ENCODE results near the gene SPATA31E1. TPM values are rescaled to one million over a fixed set of nuclear protein-coding genes. Genes with fewer than 3 reads are reported as not detected.
"Not testable (repeated sequence)": the region's sequence is repeated elsewhere in the genome, so short reads cannot be mapped to it uniquely, and the experiment has no call there.

Gene SPATA31E1
- total and polyA plus RNA-seq, 7 experiments from 2014 or later: not detected

DNA sequence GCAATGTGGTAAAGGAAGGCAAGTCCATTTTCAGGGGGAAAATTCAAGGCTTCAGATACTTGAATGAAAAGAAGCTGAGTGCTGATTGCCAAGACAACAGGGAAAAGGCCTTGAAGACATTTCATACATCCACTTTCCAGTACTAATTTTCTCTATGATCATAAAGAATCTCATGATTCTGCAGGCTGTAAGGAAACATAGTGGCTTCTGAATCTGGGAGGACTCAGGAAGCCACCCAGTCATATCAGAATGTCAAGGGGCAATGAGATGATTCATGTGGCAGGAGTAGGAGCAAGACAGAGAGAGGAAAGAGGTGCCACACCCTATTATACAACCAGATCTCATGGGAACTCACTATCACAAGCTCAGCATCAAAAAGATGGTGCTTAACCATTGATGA, 46.5 kb downstream of the SPATA31E1 start:
- DNase-seq; H3K4me3 Mint-ChIP-seq; H3K9me3 Mint-ChIP-seq; H3K4me3 ChIP-seq (ENCODE audit: low read length); H3K4me1 Mint-ChIP-seq; CTCF ChIA-PET; H3K36me3 Mint-ChIP-seq; H3K36me3 ChIP-seq (ENCODE audit: control insufficient read depth in 2 of 3, insufficient read depth in 3 of 3, low read length in 3 of 3); ATAC-seq; H3K4me1 ChIP-seq (ENCODE audit: control insufficient read depth in 2 of 2, insufficient read depth in 2 of 2, low read length in 2 of 2); H3K27ac Mint-ChIP-seq; H3K27me3 ChIP-seq (ENCODE audit: control insufficient read depth in 2 of 2, insufficient read depth in 2 of 2, low read length in 2 of 2); H3K27me3 Mint-ChIP-seq; H3K27ac ChIP-seq (ENCODE audit: low read depth, low read length); H3K9me3 ChIP-seq (ENCODE audit: control insufficient read depth in 2 of 3, low read length in 3 of 3); POLR2A ChIA-PET; intact Hi-C loops (cut with micrococcal nuclease): not testable (repeated sequence)

DNA sequence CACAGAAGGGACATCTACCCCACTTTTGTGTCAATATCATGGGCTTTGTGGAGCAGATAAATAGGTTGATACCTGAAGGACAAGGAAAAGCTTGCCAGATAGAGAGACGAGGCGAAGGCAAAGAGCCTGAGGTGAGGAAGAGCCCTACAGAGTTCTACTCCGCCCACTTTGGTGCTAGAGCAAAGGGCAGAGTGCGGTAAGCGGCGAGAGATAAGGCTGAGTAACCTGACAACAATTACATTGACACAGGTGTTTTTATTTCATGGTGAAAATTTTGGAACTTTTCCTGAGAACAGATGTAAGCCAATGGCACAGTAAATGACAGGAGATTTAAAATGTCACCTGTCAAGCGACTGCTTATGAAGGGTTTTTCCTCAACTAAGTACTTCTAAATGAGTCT, 51.8 kb downstream of the SPATA31E1 start:
- POLR2A ChIA-PET; H3K4me3 ChIP-seq (ENCODE audit: low read length); H3K27ac ChIP-seq (ENCODE audit: low read depth, low read length); DNase-seq; H3K27ac Mint-ChIP-seq; H3K4me1 Mint-ChIP-seq; CTCF ChIA-PET; H3K9me3 ChIP-seq (ENCODE audit: control insufficient read depth in 2 of 3, low read length in 3 of 3); H3K4me1 ChIP-seq (ENCODE audit: control insufficient read depth in 2 of 2, insufficient read depth in 2 of 2, low read length in 2 of 2); H3K9me3 Mint-ChIP-seq; ATAC-seq; H3K36me3 ChIP-seq (ENCODE audit: control insufficient read depth in 2 of 3, insufficient read depth in 3 of 3, low read length in 3 of 3); intact Hi-C loops (cut with micrococcal nuclease); H3K27me3 Mint-ChIP-seq; H3K36me3 Mint-ChIP-seq; H3K27me3 ChIP-seq (ENCODE audit: control insufficient read depth in 2 of 2, insufficient read depth in 2 of 2, low read length in 2 of 2); H3K4me3 Mint-ChIP-seq: not testable (repeated sequence)

DNA sequence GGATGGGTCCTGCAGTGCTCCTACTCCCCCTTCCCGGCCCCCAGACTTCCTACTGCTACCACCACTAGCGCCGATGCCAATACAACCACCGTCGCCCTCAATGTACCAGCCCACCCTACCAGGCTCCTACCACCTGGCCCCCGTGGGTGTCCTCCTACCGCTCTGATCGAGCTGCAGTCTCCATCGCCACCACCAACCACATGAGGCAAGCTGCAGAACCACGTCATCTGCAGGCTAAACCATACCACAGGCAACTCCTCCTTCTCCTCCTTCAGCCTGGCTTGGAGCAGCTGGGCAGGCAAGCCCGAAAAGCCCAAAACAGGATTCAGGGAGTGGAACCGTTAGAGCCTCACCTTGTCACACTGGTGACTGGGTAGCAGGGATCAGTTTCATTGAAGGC, 54.7 kb downstream of the SPATA31E1 start:
- H3K4me1 Mint-ChIP-seq; H3K27ac ChIP-seq (ENCODE audit: low read depth, low read length); H3K27ac Mint-ChIP-seq; intact Hi-C loops (cut with micrococcal nuclease); DNase-seq; H3K9me3 Mint-ChIP-seq; H3K36me3 ChIP-seq (ENCODE audit: control insufficient read depth in 2 of 3, insufficient read depth in 3 of 3, low read length in 3 of 3); POLR2A ChIA-PET; H3K4me1 ChIP-seq (ENCODE audit: control insufficient read depth in 2 of 2, insufficient read depth in 2 of 2, low read length in 2 of 2); H3K27me3 ChIP-seq (ENCODE audit: control insufficient read depth in 2 of 2, insufficient read depth in 2 of 2, low read length in 2 of 2); CTCF ChIA-PET; H3K4me3 Mint-ChIP-seq; H3K36me3 Mint-ChIP-seq; H3K27me3 Mint-ChIP-seq; H3K9me3 ChIP-seq (ENCODE audit: control insufficient read depth in 2 of 3, low read length in 3 of 3); ATAC-seq; H3K4me3 ChIP-seq (ENCODE audit: low read length): not testable (repeated sequence)

DNA sequence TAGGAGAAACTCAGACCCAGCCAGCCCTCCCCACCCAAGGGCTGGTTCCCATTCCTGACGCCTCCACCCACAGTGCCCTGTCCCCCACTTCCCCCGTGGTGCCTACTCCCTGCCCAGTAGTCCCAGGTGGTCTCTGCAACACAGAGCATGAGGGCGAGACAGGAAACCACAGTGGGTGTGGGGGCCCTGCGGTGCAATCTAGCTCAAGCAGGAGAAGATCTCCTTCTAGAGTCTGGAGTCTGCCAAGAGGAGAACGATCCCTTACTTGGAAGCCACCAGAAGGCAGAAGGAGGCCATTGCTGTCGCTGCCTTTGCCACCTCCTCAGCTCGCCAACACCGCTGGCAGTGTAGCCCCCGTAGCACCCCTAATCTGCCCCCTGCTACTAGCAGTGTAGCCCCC, 55.2 kb downstream of the SPATA31E1 start:
- H3K4me1 Mint-ChIP-seq; CTCF ChIA-PET; H3K9me3 ChIP-seq (ENCODE audit: control insufficient read depth in 2 of 3, low read length in 3 of 3); ATAC-seq; H3K36me3 ChIP-seq (ENCODE audit: control insufficient read depth in 2 of 3, insufficient read depth in 3 of 3, low read length in 3 of 3); H3K4me3 Mint-ChIP-seq; H3K27me3 Mint-ChIP-seq; DNase-seq; H3K36me3 Mint-ChIP-seq; H3K27me3 ChIP-seq (ENCODE audit: control insufficient read depth in 2 of 2, insufficient read depth in 2 of 2, low read length in 2 of 2); intact Hi-C loops (cut with micrococcal nuclease); H3K27ac ChIP-seq (ENCODE audit: low read depth, low read length); H3K9me3 Mint-ChIP-seq; POLR2A ChIA-PET; H3K4me3 ChIP-seq (ENCODE audit: low read length); H3K27ac Mint-ChIP-seq; H3K4me1 ChIP-seq (ENCODE audit: control insufficient read depth in 2 of 2, insufficient read depth in 2 of 2, low read length in 2 of 2): not testable (repeated sequence)

DNA sequence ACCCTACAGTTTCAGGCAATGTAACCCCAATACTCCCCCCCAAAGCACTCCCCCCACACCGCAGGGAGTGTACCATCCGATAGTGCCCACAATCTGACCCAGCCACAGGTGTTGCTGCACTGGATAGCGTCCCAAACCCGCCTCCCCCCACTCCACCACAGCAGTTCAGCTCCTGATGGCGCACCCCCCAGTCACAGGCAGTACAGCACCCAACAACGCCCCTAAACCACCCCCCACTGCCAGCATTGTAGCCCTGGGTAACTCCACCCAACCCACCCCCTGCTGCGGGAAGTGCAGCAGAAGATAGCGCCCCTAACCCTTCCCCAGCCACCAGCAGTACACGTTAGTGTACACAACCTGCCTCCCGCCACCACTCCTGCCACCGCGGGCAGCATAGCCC, 55.7 kb downstream of the SPATA31E1 start:
- H3K36me3 ChIP-seq (ENCODE audit: control insufficient read depth in 2 of 3, insufficient read depth in 3 of 3, low read length in 3 of 3); H3K36me3 Mint-ChIP-seq; intact Hi-C loops (cut with micrococcal nuclease); H3K4me1 ChIP-seq (ENCODE audit: control insufficient read depth in 2 of 2, insufficient read depth in 2 of 2, low read length in 2 of 2); H3K4me3 Mint-ChIP-seq; H3K9me3 ChIP-seq (ENCODE audit: control insufficient read depth in 2 of 3, low read length in 3 of 3); H3K27me3 ChIP-seq (ENCODE audit: control insufficient read depth in 2 of 2, insufficient read depth in 2 of 2, low read length in 2 of 2); H3K9me3 Mint-ChIP-seq; DNase-seq; POLR2A ChIA-PET; H3K4me3 ChIP-seq (ENCODE audit: low read length); H3K27me3 Mint-ChIP-seq; ATAC-seq; H3K27ac ChIP-seq (ENCODE audit: low read depth, low read length); H3K4me1 Mint-ChIP-seq; H3K27ac Mint-ChIP-seq; CTCF ChIA-PET: not testable (repeated sequence)

Other genes starting within 250 kb of the SPATA31E1 start
- gene CTSL, start 156.8 kb upstream of the SPATA31E1 start, total RNA-seq: 10 to 100 TPM in 3 of 5 experiments, 1 to 10 TPM in 2; 3.7 to 67.9 (median 14.9) TPM
- gene CTSL, start 156.8 kb upstream of the SPATA31E1 start, polyA plus RNA-seq: 10 to 100 TPM in 1 of 2 donors, 1 to 10 TPM in 1; 8.7 to 58.8 TPM
- gene SPATA31C1, start 35.1 kb downstream of the SPATA31E1 start, total RNA-seq: not detected
- not detected for gene SPATA31C1, start 35.1 kb downstream of the SPATA31E1 start, polyA plus RNA-seq
- gene CDK20, start 91.7 kb downstream of the SPATA31E1 start, total RNA-seq: 10 to 100 TPM in 2 of 5 experiments, 1 to 10 TPM in 3; 1.6 to 14.3 (median 9.6) TPM
- 1 to 10 TPM; 5.4 to 7.9 TPM for gene CDK20, start 91.7 kb downstream of the SPATA31E1 start, polyA plus RNA-seq

Data from naive thymus-derived CD4-positive, alpha-beta T cell (primary cell).